HepG2 (cell line): ENCODE measurements around the gene ALDOA. TPM values are rescaled to one million over a fixed set of nuclear protein-coding genes. Genes with fewer than 3 reads are reported as not detected.

Source experiments
- CCDC6 ChIP-seq: sonication (generic); formaldehyde crosslinking; IDR thresholded peaks from 2 replicates; pipeline ENCODE4 v1.8.1; 2022; ENCODE audit warnings: mild to moderate bottlenecking, missing genetic modification reagents, moderate library complexity
- DBP ChIP-seq: sonication (generic); formaldehyde crosslinking; IDR thresholded peaks from 2 replicates; pipeline ENCODE4 v1.4.0; 2020; ENCODE audit warnings: missing genetic modification reagents; ENCODE audit errors: not compliant biosample characterization
- DMTF1 ChIP-seq: sonication (generic); formaldehyde crosslinking; IDR thresholded peaks from 2 replicates; pipeline ENCODE4 v1.4.0; 2020; ENCODE audit warnings: mild to moderate bottlenecking, missing genetic modification reagents
- GATAD1 ChIP-seq: IDR thresholded peaks from 2 replicates; pipeline ENCODE4 v1.6.1; 2016; ENCODE audit warnings: missing genetic modification reagents, missing compliant biosample characterization
- HMG20B ChIP-seq: conservative IDR thresholded peaks from 2 replicates; pipeline ENCODE4 v1.6.1; 2016; ENCODE audit warnings: missing genetic modification reagents, missing compliant biosample characterization
- HOXA3 ChIP-seq: sonication (generic); formaldehyde crosslinking; IDR thresholded peaks from 2 replicates; pipeline ENCODE4 v1.5.0; 2020; ENCODE audit warnings: missing genetic modification reagents
- IRF9 ChIP-seq: sonication (generic); formaldehyde crosslinking; IDR thresholded peaks from 2 replicates; pipeline ENCODE4 v1.8.0; 2022; ENCODE audit warnings: missing genetic modification reagents, mild to moderate bottlenecking, borderline replicate concordance
- KAT2B ChIP-seq: fragments of 150-350 bp; IDR thresholded peaks from 2 replicates; pipeline ENCODE4 v1.6.1; 2014; ENCODE audit warnings: low read depth, low read length, borderline replicate concordance
- KLF12 ChIP-seq: sonication (generic); formaldehyde crosslinking; IDR thresholded peaks from 2 replicates; pipeline ENCODE4 v1.4.0; 2020; ENCODE audit warnings: missing genetic modification reagents, borderline replicate concordance
- KLF15 ChIP-seq: sonication (generic); formaldehyde crosslinking; IDR thresholded peaks from 2 replicates; pipeline ENCODE4 v1.8.1; 2023; ENCODE audit warnings: borderline replicate concordance, mild to moderate bottlenecking, inconsistent platforms, missing genetic modification reagents, mixed read lengths
- PCBP2 ChIP-seq: fragments of 200-400 bp; formaldehyde crosslinking; optimal IDR thresholded peaks from 2 replicates; pipeline ENCODE3; 2018; ENCODE audit warnings: low read length, low read depth; ENCODE audit not compliant: poor library complexity, severe bottlenecking
- REXO4 ChIP-seq: sonication (generic); formaldehyde crosslinking; IDR thresholded peaks from 2 replicates; pipeline ENCODE4 v1.8.0; 2022; ENCODE audit warnings: missing genetic modification reagents, mild to moderate bottlenecking, borderline replicate concordance
- SMAD1 ChIP-seq: sonication (generic); formaldehyde crosslinking; IDR thresholded peaks from 2 replicates; pipeline ENCODE4 v1.4.0; 2020; ENCODE audit warnings: missing genetic modification reagents, low read depth, mild to moderate bottlenecking, borderline replicate concordance
- SRSF1 ChIP-seq: fragments of 200-400 bp; formaldehyde crosslinking; optimal IDR thresholded peaks from 2 replicates; pipeline ENCODE3; 2017; ENCODE audit warnings: mild to moderate bottlenecking, low read depth, low read length, moderate library complexity
- ZBTB1 ChIP-seq: sonication (generic); formaldehyde crosslinking; IDR thresholded peaks from 2 replicates; pipeline ENCODE4 v1.4.0; 2020; ENCODE audit warnings: missing genetic modification reagents, borderline replicate concordance
- ZC3H13 ChIP-seq: sonication (generic); formaldehyde crosslinking; IDR thresholded peaks from 2 replicates; pipeline ENCODE4 v1.8.1; 2023; ENCODE audit warnings: mild to moderate bottlenecking, missing genetic modification reagents, moderate library complexity
- ZFP82 ChIP-seq: sonication (generic); formaldehyde crosslinking; IDR thresholded peaks from 2 replicates; pipeline ENCODE4 v1.5.1; 2020; ENCODE audit warnings: mild to moderate bottlenecking, missing genetic modification reagents, borderline replicate concordance
- ZKSCAN5 ChIP-seq: sonication (generic); formaldehyde crosslinking; IDR thresholded peaks from 2 replicates; pipeline ENCODE4 v1.5.1; 2020; ENCODE audit warnings: mild to moderate bottlenecking, missing genetic modification reagents
- ZNF235 ChIP-seq: sonication (generic); formaldehyde crosslinking; IDR thresholded peaks from 2 replicates; pipeline ENCODE4 v1.8.1; 2023; ENCODE audit warnings: mild to moderate bottlenecking, missing genetic modification reagents, borderline replicate concordance
- ZNF251 ChIP-seq: sonication (generic); formaldehyde crosslinking; IDR thresholded peaks from 2 replicates; pipeline ENCODE4 v1.9.0; 2021; ENCODE audit warnings: mild to moderate bottlenecking, missing genetic modification reagents
- ZNF317 ChIP-seq: sonication (generic); formaldehyde crosslinking; IDR thresholded peaks from 2 replicates; pipeline ENCODE4 v1.5.0; 2020; ENCODE audit warnings: mild to moderate bottlenecking, missing genetic modification reagents
- ZNF674 ChIP-seq: sonication (generic); formaldehyde crosslinking; IDR thresholded peaks from 2 replicates; pipeline ENCODE4 v1.5.0; 2020; ENCODE audit warnings: low read depth, mild to moderate bottlenecking, missing genetic modification reagents
- ZNF792 ChIP-seq: IDR thresholded peaks from 2 replicates; pipeline ENCODE4 v1.6.1; 2016
- polyA plus RNA-seq, 8 experiments: library from polyadenylated mRNA; depleted of rRNA in 3 of 8; stranded (reverse) in 7 of 8; unstranded in 1 of 8; fragments of >200 nt; fragmentation: Illumina TruSeq in 4 of 8; extraction: Trizol in 4 of 8; gene quantifications; 2 replicates each; pipeline versions ENCODE4 v1.2.1 to v1.2.3, GENCODE V29; 2011 to 2016; ENCODE audit warnings: low read depth in 4 of 8, missing spikeins in 1 of 8, mixed read lengths in 1 of 8; ENCODE audit not compliant: insufficient read depth in 1 of 8
- total RNA-seq, 5 experiments: library from RNA; depleted of rRNA; stranded (reverse); fragments of >200 nt; fragmentation: Illumina TruSeq; extraction: Trizol; gene quantifications; 2 replicates each; pipeline ENCODE4 v1.2.3, GENCODE V29; 2016; ENCODE audit warnings: low read depth in 1 of 5
- TF ChIP-seq, protein P1 (sequence below): sonication (generic); formaldehyde crosslinking; IDR thresholded peaks from 2 replicates; pipeline ENCODE4 v1.4.0; 2020; ENCODE audit warnings: mild to moderate bottlenecking, missing genetic modification reagents

Gene ALDOA
- total and polyA plus RNA-seq, 2 of the 13 experiments (the other 11 are each of a cell fraction or from before 2014, with no cell fraction given) = 925 to 1,884 TPM

DNA sequence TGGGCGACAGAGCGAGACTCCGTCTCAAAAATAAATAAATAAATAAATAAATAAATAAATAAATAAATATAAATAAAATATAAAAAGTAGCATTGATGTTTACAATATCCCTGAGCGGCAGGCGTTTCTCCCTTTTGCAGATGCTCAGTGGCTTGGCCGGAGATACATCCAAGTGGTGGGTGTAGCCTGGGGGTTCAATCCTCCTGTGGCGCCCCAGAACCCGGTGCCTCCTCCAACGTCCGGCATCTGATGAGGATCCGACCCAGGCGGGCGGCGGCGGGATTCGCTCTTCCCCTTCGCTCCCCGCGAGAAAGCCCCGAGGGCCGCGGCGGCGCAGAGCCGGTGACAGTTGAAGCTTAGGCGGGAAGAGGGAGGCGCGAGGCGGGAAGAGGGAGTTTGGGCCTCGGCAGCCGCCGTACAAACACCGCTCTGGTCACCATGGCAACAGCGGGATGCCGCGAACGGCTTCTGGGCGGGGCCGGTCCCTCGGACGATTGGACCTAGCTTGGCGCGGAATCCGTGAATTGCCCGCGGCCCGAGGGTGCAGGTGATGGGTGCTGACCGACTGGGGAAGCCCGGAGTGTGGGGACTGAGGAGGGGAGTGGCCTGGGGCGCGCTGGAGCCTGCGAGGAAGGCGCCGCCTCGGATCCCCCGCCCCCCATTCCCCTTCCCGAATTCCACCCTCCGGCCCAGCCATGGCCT lies 12.7 kb upstream of the ALDOA start (continued):
- TF ChIP-seq SMAD1 (CRISPR knock-in tag) = peak; percentile 86
- TF ChIP-seq GATAD1 (CRISPR knock-in tag) = peak; percentile 91
- TF ChIP-seq HOXA3 (CRISPR knock-in tag) = peak; percentile 95
- peak; percentile 57; the same call in 1 of the 2 replicates for TF ChIP-seq ZNF317 (CRISPR knock-in tag)
- 0 out of 2 replicates have a peak, but pooled peaks have one; percentile 83 for TF ChIP-seq ZBTB1 (CRISPR knock-in tag)
- TF ChIP-seq ZNF251 = 0 out of 2 replicates have a peak, but pooled peaks have one; percentile 87
- TF ChIP-seq KAT2B = no peak
- no peak for TF ChIP-seq ZFP82 (CRISPR knock-in tag)
- peak; percentile 98 for TF ChIP-seq ZC3H13 (CRISPR knock-in tag)
- peak; percentile 90; the same call in 1 of the 2 replicates for TF ChIP-seq DMTF1 (CRISPR knock-in tag)
- no peak for TF ChIP-seq ZKSCAN5 (CRISPR knock-in tag)
- peak; percentile 95 for TF ChIP-seq KLF12 (CRISPR knock-in tag)
- peak; percentile 67 for TF ChIP-seq SRSF1
- TF ChIP-seq ZNF792 (CRISPR knock-in tag) = peak; percentile 97
- peak; percentile 88; the same call in 1 of the 2 replicates for TF ChIP-seq CCDC6 (CRISPR knock-in tag)
- TF ChIP-seq, protein P1, sequence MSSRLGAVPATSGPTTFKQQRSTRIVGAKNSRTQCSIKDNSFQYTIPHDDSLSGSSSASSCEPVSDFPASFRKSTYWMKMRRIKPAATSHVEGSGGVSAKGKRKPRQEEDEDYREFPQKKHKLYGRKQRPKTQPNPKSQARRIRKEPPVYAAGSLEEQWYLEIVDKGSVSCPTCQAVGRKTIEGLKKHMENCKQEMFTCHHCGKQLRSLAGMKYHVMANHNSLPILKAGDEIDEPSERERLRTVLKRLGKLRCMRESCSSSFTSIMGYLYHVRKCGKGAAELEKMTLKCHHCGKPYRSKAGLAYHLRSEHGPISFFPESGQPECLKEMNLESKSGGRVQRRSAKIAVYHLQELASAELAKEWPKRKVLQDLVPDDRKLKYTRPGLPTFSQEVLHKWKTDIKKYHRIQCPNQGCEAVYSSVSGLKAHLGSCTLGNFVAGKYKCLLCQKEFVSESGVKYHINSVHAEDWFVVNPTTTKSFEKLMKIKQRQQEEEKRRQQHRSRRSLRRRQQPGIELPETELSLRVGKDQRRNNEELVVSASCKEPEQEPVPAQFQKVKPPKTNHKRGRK = no peak
- peak; percentile 92 for TF ChIP-seq KLF15 (CRISPR knock-in tag)
- TF ChIP-seq IRF9 (CRISPR knock-in tag) = peak; percentile 98; the same call in 1 of the 2 replicates
- TF ChIP-seq HMG20B (CRISPR knock-in tag) = peak; percentile 73
- no peak for TF ChIP-seq ZNF674
- no peak; the same call in 1 of the 2 replicates for TF ChIP-seq REXO4 (CRISPR knock-in tag)
- TF ChIP-seq DBP (CRISPR knock-in tag) = no peak
- no peak for TF ChIP-seq PCBP2
- TF ChIP-seq ZNF235 (CRISPR knock-in tag) = no peak; the same call in 1 of the 2 replicates
